ENCODE measurements around the gene CSTF2T. TPM values are rescaled to one million over a fixed set of nuclear protein-coding genes. Genes with fewer than 3 reads are reported as not detected.

Gene CSTF2T
- total RNA-seq, 1 donor from 2014 or later, result 8.1 TPM

DNA sequence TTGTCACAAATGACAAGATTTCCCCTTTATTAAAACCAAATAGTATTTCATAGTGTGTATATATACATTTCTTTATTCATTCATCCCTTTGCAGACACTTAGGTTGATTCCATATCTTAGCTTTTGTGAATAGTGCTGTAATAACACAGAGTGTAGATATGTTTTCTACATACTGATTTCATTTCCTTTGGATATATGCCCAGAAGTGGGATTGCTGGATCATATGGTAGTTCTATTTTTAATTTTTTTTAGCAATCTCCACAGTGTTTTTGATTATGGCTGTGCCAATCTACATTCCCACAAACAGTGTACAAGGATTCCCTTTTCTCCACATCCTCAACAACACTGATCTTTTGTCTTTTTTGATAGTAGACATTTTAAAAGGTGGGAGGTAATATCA lies 46.4 kb downstream of the CSTF2T start:
- ATAC-seq, result no peak
- no peak for DNase-seq (ENCODE audit: low spot score)

DNA sequence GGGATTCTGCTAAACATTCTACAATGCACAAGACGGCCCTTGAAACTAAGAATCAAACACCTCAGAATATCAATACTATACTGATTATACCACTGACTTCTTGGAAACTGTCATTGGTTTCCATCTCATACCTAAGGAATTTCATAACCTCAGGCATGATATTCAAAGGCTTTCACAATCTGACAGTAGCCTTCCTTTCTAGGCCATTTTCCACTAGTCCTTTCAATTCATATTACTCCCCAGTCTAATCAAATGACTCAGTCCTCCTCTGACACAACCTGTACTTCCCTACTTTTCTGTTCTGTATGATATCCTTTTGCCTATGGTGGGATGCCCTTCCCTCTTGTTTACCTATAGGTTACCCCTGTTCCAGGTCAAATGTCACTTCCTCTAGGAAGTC lies 48.3 kb downstream of the CSTF2T start:
- no peak for ATAC-seq

DNA sequence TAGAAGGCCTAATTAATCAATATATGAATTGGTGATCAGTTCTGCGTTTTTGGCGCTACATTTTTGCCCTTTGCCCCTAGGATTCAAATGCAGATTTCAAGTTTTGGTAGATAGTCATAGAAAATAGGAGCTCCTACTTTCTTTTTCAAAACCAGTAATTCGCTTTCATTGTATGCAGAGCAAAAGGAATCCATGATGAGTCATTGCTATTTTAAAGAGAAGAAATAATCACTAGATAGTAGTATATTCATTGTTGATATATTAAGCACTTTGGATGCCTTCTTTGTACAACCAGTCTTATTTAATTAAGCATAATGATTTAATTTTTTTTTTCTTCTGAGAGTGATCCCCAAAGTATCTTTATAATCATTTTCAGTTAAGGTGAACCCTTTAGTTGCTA lies 50.3 kb downstream of the CSTF2T start:
- DNase-seq (ENCODE audit: low spot score), result no peak
- no peak for ATAC-seq

More for the DNA sequence above, 48.3 kb downstream of the CSTF2T start:
- DNase-seq (ENCODE audit: low spot score), result no peak

Data from left lobe of liver (tissue), 2 donors.